Measurements from ENCODE around the gene CXCR1.
"Not testable (repeated sequence)": the region's sequence is repeated elsewhere in the genome, so short reads cannot be mapped to it uniquely, and the experiment has no call there.

CXCR1 gene

DNA sequence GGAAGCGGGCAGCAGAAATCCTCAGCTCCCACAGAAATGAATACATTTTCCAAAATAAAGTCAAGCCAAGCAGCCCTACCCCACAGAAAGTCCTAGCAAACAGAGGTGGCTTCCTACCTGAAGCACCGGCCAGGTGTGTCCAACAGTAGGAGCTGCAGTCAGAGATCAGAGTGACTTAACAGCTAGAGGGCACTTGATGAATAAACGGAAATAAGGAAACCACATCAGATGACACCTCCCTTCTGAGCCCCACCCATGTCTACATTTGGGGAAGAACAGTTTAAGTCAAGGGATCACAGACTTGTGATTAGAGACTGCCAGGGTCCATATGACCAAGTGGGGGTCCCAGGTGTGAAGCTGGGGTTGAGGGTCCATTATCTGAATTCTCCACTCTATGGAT lies at the start of gene CXCR1:
Gene CXCR1 (minus strand): TSS at position 172 of the 400 bp plus-strand sequence. CDS start 1,751 bp downstream, outside the sequence.
- in situ Hi-C loops (cut with HindIII; ENCODE audit: low sequenced_read_pairs) = no loop called here

DNA sequence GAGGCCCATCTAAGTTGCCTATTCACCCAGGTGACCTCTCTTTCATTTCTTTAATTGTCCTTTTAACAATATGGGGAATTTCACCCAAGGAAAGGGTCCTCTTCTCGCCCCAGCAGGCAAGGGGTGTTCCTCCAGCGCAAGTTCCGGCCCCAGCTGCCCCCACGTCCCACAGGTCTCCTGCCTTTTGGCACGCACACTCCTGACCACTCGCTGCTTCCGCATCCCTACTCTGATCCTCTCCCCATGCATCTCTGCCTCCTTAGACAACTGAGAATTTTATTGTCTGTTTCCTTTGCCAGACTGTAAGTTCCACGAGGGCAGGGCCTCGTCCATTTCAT lies 49.5 kb upstream of the CXCR1 start:
- in situ Hi-C loops (cut with HindIII; ENCODE audit: low sequenced_read_pairs) = no loop called here

DNA sequence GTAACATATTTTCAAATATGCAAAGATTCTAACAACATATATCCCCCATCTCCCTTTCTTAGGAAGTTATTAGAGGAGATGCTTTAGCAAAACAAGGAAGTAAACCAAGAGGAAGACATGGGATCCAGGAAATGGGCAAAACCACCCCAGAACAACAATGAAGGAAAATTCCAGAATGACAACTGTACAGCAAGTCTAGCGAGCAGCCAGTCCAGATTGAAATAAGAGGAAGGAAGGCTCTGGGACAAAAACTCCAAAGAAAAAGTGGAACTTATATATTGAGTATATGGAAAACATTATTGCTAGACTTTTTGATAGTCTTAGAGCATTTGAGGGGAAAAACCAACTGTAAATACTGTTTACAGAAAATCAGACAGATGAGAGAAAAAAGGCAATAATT lies 47.4 kb upstream of the CXCR1 start:
- in situ Hi-C loops (cut with HindIII; ENCODE audit: low sequenced_read_pairs) = no loop called here

DNA sequence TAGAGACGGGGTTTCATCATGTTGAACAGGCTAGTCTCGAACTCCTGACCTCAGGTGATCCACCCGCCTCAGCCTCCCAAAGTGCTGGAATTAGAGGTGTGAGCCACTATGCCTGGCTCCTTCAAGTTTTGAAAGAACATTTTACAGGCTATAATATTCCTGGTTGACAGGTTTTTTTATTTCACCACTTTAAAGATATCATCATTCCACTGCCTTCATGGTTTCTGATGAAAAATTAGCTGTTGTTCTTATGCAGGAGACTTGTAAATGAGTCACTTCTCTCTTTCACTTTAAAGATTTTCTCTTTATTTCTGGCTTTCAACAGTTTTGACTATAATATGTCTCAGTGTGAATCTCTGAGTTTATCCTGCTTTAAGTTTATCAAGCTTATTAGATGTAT lies 42.3 kb upstream of the CXCR1 start:
- in situ Hi-C loops (cut with HindIII; ENCODE audit: low sequenced_read_pairs) = no loop called here

DNA sequence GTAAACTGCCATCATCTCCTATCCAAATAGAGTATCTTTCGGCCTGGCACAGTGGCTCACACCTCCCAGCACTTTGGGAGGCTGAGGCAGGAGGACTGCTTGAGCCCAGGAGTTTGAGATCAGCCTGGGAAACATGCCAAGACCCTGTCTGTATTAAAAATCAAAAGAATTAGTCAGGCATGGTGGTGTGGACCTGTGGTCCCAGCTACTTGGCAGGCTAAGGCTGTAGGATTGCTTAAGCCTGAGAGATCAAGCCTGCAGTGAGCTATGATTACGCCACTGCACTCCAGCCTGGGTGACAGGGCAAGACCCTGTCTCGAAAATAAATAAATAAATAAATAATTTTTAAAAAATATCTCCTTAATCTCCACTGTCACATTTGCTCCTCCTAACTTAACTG lies 35.5 kb upstream of the CXCR1 start:
- in situ Hi-C loops (cut with HindIII; ENCODE audit: low sequenced_read_pairs) = no loop called here

DNA sequence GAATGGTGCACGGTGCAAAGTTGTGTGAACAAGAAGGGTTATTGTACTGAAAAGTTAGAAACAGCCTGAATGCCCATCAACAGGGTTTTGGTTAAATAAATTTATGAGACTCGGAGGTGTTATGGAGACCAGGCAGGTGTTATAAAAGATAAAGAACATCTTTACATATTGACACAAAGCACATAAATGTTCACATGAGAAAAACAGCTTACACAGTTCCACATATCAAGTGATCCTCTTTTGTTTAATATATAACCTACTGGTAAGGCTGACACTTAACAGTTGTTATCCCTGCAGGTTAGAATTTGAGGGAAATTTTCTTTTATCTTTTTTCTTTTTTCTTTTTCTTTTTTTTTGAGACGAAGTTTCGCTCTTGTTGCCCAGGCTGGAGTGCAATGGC lies 30.2 kb upstream of the CXCR1 start:
- in situ Hi-C loops (cut with HindIII; ENCODE audit: low sequenced_read_pairs) = no loop called here

DNA sequence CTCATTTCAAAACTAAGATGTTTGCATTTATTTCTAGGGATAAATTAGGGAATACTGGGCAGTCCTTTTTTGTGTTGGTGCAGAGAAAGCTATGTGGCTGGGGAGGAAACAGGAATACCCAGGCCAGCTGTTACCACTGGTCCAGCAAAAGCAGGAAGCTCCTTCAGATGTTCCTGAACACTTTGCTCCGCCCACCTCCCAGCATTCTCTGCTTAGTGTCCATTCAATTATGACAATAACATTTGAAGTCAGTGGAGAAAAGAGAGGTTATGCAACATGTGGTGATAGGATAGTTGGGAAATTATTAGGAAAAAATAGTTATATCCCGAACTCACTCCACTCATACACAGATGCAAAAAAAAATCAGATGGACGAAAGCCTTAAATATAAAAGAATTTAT lies 28.1 kb upstream of the CXCR1 start:
- in situ Hi-C loops (cut with HindIII; ENCODE audit: low sequenced_read_pairs) = no loop called here

DNA sequence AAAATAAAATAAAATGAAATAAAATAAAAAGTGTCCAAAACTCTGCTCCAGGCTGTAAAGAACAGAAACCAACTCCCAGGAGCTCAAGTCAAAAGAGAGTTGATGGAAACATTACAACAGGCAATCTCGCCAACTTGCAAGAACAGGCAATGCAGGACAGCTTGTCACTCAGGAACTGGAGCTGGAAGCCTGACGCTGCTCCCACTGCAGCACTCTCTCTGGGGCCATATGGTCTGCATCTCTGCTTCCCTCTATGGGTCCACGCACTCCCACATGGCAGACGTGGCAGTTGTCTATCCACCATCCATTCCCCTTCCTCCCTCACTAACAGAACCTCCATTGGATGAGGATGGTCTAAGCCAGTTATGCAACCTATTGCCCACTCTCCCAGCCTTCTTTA lies 26.9 kb upstream of the CXCR1 start:
- in situ Hi-C loops (cut with HindIII; ENCODE audit: low sequenced_read_pairs) = no loop called here

DNA sequence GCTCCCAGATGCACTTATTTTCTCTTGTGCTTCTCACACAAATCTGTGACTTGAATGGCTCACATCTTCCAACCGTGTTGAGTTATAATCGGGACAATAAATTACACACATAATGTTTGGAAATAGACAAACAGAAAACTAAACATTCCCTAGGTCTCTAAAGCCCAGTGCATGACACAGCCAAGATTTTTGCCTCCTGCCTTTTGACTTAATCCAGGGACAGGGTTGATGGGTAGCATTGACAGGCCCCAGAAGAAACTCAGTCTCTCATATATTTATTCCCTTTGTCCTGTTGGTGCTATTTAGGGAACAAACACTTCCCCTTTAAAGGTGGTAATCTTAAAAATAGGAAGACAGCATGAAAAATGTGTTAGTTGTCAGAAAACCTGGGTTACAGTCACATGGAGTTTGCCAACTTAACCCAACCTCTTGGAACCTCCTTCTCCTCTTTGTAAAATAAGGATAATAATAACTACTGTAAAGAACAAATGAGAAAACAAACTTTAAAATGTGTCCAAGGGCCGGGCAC lies 26.2 kb upstream of the CXCR1 start:
- in situ Hi-C loops (cut with HindIII; ENCODE audit: low sequenced_read_pairs) = no loop called here

DNA sequence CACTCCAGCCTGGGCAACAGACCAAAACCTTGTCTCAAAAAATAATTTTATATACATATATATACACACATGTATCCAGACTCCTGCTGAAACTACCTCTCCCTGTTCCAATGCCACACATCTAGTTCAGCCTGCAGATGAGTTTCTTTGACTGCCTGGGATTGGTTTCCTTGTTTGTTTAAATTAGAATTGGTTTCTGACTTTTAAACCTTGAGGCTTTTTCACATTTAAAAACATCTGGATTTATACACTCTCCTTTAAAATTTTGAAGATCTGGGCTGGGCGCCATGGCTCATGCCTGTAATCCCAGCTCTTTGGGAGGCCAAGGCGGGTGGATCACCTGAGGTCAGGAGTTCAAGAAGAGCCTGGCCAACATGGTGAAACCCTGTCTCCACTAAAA lies 21.8 kb upstream of the CXCR1 start:
- in situ Hi-C loops (cut with HindIII; ENCODE audit: low sequenced_read_pairs) = loop anchor here (10.0 kb wide), 1 partner anchor 56 kb away; no protein-coding TSS in a partner anchor

DNA sequence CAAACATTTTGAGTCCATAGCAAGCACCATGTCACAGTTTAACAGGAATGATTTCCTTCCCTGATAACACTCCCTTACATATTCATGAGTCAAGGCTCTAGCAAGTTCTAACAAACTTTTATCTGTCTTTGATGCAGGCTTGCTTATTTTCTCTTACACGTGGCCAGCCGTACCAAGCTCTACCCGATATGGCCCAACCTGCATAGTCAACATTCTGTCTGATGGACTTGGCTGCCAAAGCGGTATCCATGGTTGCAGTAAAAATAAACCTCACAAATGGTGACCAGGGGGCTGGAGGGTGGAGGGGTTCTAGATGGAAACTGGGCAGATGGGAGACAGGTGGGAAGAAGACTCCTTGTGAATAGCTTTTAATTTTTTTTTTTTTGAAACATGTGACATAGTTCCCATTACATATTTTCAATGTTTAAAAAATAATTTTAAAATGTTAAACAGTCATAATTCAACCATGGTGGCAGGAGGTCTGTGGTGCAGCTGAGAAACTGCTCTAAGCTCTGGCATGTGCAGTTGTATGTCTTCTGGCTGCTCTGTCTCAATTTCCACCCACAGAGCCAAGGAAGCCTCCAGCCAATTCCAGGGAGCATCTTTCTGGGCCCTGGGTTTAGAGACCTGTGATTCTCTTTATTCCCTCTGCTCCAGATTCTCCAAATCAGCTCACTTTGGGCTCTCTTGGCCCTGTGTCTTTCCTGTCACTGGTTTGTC lies 20.7 kb upstream of the CXCR1 start:
- in situ Hi-C loops (cut with HindIII; ENCODE audit: low sequenced_read_pairs) = loop anchor here (10.0 kb wide), 1 partner anchor 57 kb away; no protein-coding TSS in a partner anchor

DNA sequence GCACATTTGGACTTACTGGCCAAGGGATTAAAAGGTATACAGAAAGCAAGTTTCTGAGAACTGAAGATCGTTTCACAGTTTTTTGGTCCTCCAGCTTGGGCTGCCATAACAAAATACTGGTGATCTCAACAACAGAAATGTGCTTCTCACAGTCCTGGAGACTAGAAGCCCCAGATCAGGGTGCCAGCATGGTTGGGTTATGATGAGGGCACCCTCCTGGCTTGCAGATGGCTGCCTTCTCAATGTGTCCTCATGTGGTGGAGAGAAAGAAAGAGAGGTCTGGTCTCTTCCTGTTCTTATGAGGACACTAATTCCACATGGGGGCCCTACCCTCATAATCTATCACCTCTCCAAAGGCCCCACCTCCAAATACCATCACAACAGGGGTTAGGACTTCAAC lies 20.1 kb upstream of the CXCR1 start:
- in situ Hi-C loops (cut with HindIII; ENCODE audit: low sequenced_read_pairs) = loop anchor here (10.0 kb wide), 1 partner anchor 58 kb away; no protein-coding TSS in a partner anchor

DNA sequence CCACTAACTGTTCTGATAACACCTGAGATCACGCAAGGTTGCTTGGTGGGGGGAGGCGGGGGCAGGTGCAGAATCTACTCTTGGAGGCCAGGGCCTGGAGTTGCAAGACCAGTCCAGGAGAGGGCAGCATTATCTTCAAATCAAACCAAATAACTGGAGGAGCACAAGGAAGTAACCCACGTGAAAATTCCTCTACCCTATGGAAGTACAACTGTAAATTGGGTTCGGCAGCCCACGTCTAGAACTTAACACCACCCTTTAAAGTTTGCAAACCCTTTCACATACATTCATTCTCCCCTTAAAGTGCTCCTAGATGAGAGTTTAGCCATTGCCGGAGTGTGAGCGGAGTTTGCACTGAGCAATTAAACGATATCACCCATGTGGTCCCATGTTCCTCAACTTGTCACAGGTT lies 19.6 kb upstream of the CXCR1 start:
- in situ Hi-C loops (cut with HindIII; ENCODE audit: low sequenced_read_pairs) = loop anchor here (10.0 kb wide), 1 partner anchor 58 kb away; no protein-coding TSS in a partner anchor

DNA sequence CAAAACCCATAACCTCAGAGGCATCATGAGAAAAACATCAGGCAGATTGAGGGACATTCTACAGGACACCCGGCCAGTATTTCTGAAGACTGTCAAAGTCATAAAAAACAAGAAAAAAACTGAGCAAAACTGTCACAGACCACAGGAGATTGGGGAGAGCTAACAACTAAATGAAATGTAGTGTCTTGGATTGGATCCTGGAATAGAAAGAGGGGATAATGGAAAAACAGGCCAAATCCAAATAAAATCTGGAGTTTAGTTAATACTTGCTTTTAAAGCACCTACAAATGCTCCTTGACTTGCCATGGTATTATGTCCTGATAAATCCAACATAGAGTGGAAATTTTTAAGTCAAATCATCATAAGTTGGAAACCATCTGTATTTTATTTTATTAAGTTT lies 17.6 kb upstream of the CXCR1 start:
- in situ Hi-C loops (cut with HindIII; ENCODE audit: low sequenced_read_pairs) = loop anchor here (10.0 kb wide), 1 partner anchor 60 kb away; no protein-coding TSS in a partner anchor

DNA sequence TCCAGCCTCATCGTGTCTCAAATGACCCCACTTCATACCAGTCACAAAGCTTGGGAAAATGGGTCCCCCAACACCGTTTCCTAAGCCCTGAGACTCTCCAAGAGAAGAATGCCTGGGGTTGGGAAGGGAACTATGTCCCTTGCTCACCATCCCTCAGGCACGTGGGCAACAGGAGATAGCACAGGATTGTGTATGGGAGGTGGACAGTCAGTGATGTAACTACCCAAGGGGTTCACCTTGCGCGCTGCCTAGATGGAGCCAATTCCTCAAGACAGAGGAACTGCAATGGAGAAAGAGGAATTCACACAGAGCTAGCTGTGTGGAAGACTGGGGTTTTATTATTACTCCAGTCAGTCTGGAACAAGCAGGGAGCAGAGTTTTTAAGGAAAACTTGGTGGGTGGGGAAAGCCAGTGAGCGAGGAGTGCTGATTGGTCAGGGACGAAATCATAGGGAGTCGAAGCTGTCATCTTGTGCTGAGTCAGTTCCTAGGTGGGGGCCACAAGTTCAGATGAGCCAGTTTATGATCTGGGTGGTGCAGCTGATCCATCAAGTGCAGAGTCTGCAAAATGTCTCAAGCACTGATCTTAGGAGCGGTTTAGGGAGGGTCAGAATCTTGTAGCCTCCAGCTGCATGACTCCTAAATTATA lies 13.8 kb upstream of the CXCR1 start:
- in situ Hi-C loops (cut with HindIII; ENCODE audit: low sequenced_read_pairs) = loop anchor here (10.0 kb wide), 1 partner anchor 64 kb away; no protein-coding TSS in a partner anchor

DNA sequence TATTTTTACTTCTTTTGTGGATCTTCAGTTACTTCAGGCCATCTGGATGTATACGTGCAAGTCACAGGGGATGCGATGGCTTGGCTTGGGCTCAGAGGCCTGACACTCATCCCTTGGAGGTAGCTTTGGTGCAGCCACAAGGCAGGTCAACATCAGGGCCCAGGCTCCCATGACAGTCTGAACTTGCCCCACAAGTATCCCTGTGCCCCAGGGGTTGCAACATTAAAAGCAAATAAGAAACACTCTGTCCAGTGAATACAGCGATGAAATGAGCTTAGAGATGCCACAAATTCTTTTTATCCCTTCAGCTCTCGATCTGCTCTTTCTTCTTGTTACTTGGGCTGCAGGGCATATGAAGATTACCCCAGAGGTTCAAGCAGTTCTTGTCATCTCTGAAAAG lies 13.0 kb upstream of the CXCR1 start:
- in situ Hi-C loops (cut with HindIII; ENCODE audit: low sequenced_read_pairs) = loop anchor here (10.0 kb wide), 1 partner anchor 65 kb away; no protein-coding TSS in a partner anchor

DNA sequence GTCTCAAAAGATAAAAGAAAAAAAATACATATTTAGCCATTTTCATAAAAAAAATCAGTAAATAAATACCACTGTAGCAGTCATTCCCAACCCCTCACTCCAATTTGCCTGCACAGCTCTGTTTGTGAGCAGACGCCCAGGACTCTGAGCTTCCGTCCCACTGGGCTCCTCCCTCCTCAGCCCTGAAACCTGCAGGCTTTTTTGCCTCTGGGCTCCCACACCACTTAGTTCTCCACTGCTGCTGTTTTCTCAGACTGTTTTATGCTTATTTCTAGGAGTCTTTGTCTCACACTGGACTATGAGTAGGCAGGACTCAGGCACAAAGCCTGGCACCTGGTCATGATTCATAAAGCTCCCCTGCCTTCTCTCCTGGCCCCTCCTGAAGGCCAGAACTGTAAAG lies 6.1 kb upstream of the CXCR1 start:
- in situ Hi-C loops (cut with HindIII; ENCODE audit: low sequenced_read_pairs) = no loop called here

DNA sequence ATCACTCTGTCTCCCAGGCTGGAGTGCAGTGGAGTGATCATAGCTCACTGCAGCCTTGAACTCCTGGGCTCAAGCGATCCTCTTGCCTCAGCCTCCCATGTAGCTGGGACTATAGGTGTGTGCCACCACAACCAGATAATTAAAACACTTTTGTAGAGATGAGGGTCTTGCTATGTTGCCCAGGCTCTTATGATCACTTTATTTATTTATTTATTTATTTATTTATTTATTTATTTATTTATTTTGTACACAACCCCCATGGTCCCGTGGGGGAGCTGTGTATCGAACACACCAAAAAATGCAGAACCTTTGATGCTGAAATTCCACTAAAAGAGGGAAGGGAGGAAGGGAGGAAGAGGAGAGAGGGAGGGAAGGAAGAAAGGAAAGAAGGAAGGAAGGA lies 5.0 kb upstream of the CXCR1 start:
- in situ Hi-C loops (cut with HindIII; ENCODE audit: low sequenced_read_pairs) = not testable (repeated sequence)

DNA sequence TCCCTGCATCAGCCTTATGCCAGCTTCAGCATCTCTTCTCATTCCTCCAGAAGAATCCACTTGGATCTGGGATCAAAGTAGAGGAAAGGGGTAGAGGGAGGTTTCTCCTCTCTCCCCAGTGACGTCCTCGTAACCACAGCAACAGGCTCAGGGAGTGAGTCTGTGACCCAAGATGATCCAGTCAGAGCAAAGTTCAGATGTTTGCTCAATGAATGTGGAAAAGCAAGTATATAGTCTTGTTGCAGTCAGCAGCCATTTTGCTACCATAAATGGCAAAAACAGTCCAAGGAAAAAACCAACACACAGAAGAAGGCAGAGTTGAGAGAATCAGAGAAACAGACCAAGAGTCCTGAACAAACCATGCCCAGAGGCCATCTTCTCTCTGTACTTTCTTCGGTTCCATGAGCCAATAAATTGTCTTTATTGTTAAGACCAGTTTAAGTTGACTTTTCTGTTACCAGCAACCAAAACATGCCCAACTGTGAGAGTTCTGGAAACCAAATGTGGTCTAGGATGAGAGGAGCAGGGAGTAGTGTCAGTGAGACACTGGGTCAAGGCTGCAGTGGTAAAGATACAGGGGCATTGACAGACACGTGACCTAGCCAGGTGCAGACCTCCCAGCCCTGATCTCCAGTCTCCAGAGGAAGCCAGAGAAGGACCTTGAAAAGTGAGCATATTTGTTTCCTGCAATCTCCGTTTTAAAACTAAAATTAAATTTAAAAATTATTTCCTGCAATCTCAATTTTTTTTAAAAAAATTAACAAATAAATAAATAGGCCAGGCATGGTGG lies 3.2 kb upstream of the CXCR1 start:
- in situ Hi-C loops (cut with HindIII; ENCODE audit: low sequenced_read_pairs) = no loop called here

DNA sequence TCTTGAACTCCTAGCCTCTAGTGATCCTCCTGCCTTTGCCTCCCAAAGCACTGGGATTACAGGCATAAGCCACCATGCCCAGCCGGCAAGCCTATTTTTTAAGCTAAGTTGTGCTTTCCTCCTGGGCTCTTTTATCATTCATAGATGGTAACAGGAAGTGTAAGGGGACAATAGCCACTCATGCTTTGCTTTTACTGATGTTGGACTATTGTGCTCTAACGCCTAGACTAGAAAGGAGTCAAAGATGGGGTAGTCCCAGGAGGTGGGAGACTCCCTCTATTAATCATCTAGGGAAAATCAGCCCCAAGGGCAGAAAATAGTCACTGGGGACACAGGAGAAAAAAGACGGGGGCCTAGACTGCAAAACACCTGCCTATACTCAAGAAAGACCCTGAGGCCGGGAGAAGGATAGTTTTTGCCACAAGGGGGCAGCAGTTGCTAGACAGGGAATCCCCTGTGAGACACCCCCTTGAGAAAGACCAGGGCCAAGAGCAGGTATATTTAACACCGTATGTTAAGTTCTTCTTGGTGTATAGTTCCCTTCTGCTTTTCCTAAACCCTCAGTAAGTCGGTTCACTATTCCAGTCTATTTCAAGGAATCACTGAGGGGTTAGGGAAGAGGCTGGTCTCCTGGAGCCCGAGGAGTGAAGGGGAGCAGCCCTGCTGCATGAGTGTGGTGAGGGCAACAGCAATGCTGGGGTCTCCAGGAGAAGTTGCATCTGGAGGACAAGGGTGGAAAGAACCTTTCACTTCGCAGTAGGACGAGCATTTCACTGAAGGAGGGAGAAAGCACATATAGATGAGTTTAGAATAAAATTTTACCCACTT lies 2.1 kb upstream of the CXCR1 start:
- in situ Hi-C loops (cut with HindIII; ENCODE audit: low sequenced_read_pairs) = no loop called here

Measured in DLD1 (cell line).